ENCODE results near the gene APC.

- TF ChIP-seq SRF (IDR thresholded peaks at IDR 0.05; ENCODE audit: low read depth, low read length) (no peak), CTCF (IDR thresholded peaks at IDR 0.05; ENCODE audit: control extremely low read depth in 1 of 3, insufficient read depth in 1 of 3, low read depth in 1 of 3, low read length in 3 of 3) (no peak), KDM1A (IDR thresholded peaks at IDR 0.05; ENCODE audit: borderline replicate concordance, low read length) (no peak)
These were observed 125.9 kb downstream of the APC start for GRCh38 chr5:112863549-112863948.
